NCI-H187 treated with DMSO at 0.1 percent for 48 hours (cell line): ENCODE data around the gene ITPR1.

ENCODE experiments used
- DNase-seq: peaks from one replicate; lab custom pipeline; 2025; lab: John Stamatoyannopoulos, UW

Gene ITPR1

GRCh38 chr3:4829031-4829394 is 335.9 kb downstream of the ITPR1 start:
- no peak for DNase-seq

- no peak for DNase-seq
Observed at GRCh38 chr3:4830586-4830914, 337.4 kb downstream of the ITPR1 start.

- no peak for DNase-seq
Observed at GRCh38 chr3:4831580-4831950, 338.4 kb downstream of the ITPR1 start.

GRCh38 chr3:4833471-4833870 is 340.3 kb downstream of the ITPR1 start:
- DNase-seq: no peak

- no peak for DNase-seq
Observed at GRCh38 chr3:4834403-4834866, 341.3 kb downstream of the ITPR1 start.

- DNase-seq: peak; percentile 86
Observed at GRCh38 chr3:4835616-4836043, 342.5 kb downstream of the ITPR1 start.

- DNase-seq: no peak
Observed at GRCh38 chr3:4836516-4836915, 343.4 kb downstream of the ITPR1 start.

- DNase-seq: no peak
Observed at GRCh38 chr3:4837374-4837930, 344.3 kb downstream of the ITPR1 start.

- DNase-seq: no peak
Observed at GRCh38 chr3:4838621-4839022, 345.5 kb downstream of the ITPR1 start.

- DNase-seq: no peak
Observed at GRCh38 chr3:4839278-4839677, 346.1 kb downstream of the ITPR1 start.

- DNase-seq: no peak
Observed at GRCh38 chr3:4841225-4841624, 348.1 kb downstream of the ITPR1 start.

- DNase-seq: no peak
Observed at GRCh38 chr3:4841776-4842440, 348.8 kb downstream of the ITPR1 start.

GRCh38 chr3:4843619-4844018 is 350.5 kb downstream of the ITPR1 start:
- no peak for DNase-seq

- no peak for DNase-seq
Observed at GRCh38 chr3:4845882-4846281, 352.7 kb downstream of the ITPR1 start.

GRCh38 chr3:4846543-4846942 is 353.4 kb downstream of the ITPR1 start:
- no peak for DNase-seq

GRCh38 chr3:4848176-4848825 is 355.2 kb downstream of the ITPR1 start:
- DNase-seq: no peak

GRCh38 chr3:4849136-4849535 is 356.0 kb downstream of the ITPR1 start:
- no peak for DNase-seq

GRCh38 chr3:4849739-4850138 is 356.6 kb downstream of the ITPR1 start:
- no peak for DNase-seq

- no peak for DNase-seq
Observed at GRCh38 chr3:4850211-4850927, 357.2 kb downstream of the ITPR1 start.

GRCh38 chr3:4850928-4851265 is 357.7 kb downstream of the ITPR1 start:
- no peak for DNase-seq

- DNase-seq: no peak
Observed at GRCh38 chr3:4852780-4853748, 359.9 kb downstream of the ITPR1 start.

- no peak for DNase-seq
Observed at GRCh38 chr3:4853749-4854140, 360.6 kb downstream of the ITPR1 start.
